K562 (cell line): ENCODE results near the gene POLR3E.

ENCODE experiments used
- BRD4 ChIP-seq: fragments of 200-600 bp; sonication (generic); IDR thresholded peaks from 2 replicates; pipeline ENCODE4 v1.6.1; 2017; ENCODE audit warnings: inconsistent platforms
- CBX5 ChIP-seq: IDR thresholded peaks from 2 replicates; pipeline ENCODE4 v1.6.1; 2014; ENCODE audit warnings: low read depth, borderline replicate concordance
- PHF8 ChIP-seq: fragments of 200-600 bp; sonication (generic); IDR thresholded peaks from 2 replicates; pipeline ENCODE4 v1.6.1; 2012; ENCODE audit warnings: mixed run types, mild to moderate bottlenecking, inconsistent platforms, low read length, moderate library complexity, borderline replicate concordance
- POLR2A ChIP-seq: fragments of 450-650 bp; conservative IDR thresholded peaks from 2 replicates; pipeline ENCODE4 v1.6.1; 2016
- SETDB1 ChIP-seq: IDR thresholded peaks from one replicate; pipeline ENCODE4 v1.6.1; 2012; ENCODE audit warnings: low read length, control low read depth, inconsistent platforms
- SIX5 ChIP-seq, 2 experiments: IDR thresholded peaks; 2 replicates each; pipeline ENCODE4 v1.6.1; 2011; ENCODE audit warnings: low read length in 2 of 2, borderline replicate concordance in 1 of 2, low read depth in 1 of 2, mild to moderate bottlenecking in 1 of 2, moderate library complexity in 1 of 2; ENCODE audit not compliant: insufficient read depth in 1 of 2
- SNAPC5 ChIP-seq: fragments of 250-450 bp; sonication (Bioruptor Pico); IDR thresholded peaks from 2 replicates; pipeline ENCODE4 v1.8.0; 2021; ENCODE audit warnings: moderate library complexity, mild to moderate bottlenecking, inconsistent platforms
- TAF1 ChIP-seq: IDR thresholded peaks from 2 replicates; pipeline ENCODE4 v1.6.1; 2011; ENCODE audit warnings: mild to moderate bottlenecking, low read length, moderate library complexity; ENCODE audit not compliant: insufficient read depth, control insufficient read depth, severe bottlenecking; ENCODE audit errors: extremely low read depth
- ZBTB8A ChIP-seq: fragments of 450-650 bp; IDR thresholded peaks from 2 replicates; pipeline ENCODE4 v1.6.1; 2018; ENCODE audit warnings: mild to moderate bottlenecking, moderate library complexity; ENCODE audit not compliant: partially characterized antibody
- ZFPM2 ChIP-seq: fragments of 250-450 bp; sonication (Bioruptor Pico); IDR thresholded peaks from 2 replicates; pipeline ENCODE4 v1.5.1; 2022; ENCODE audit warnings: mild to moderate bottlenecking
- TF ChIP-seq, protein P1 (sequence below): fragments of 450-650 bp; formaldehyde crosslinking; IDR thresholded peaks from 2 replicates; pipeline ENCODE4 v1.4.0; 2020; ENCODE audit warnings: mild to moderate bottlenecking, moderate library complexity

- TF ChIP-seq TAF1 (no peak), BRD4 (no peak), CBX5 (no peak), SETDB1 (no peak), SIX5 (IDR thresholded peaks at IDR 0.05; ENCODE audit: borderline replicate concordance in 1 of 2, insufficient read depth in 1 of 2, low read depth in 1 of 2, low read length in 2 of 2) (no peak), PHF8 (no peak), ZBTB8A (no peak), SNAPC5 (CRISPR knock-in tag) (no peak), POLR2A (no peak), ZFPM2 (CRISPR knock-in tag) (no peak)
- TF ChIP-seq, protein P1, sequence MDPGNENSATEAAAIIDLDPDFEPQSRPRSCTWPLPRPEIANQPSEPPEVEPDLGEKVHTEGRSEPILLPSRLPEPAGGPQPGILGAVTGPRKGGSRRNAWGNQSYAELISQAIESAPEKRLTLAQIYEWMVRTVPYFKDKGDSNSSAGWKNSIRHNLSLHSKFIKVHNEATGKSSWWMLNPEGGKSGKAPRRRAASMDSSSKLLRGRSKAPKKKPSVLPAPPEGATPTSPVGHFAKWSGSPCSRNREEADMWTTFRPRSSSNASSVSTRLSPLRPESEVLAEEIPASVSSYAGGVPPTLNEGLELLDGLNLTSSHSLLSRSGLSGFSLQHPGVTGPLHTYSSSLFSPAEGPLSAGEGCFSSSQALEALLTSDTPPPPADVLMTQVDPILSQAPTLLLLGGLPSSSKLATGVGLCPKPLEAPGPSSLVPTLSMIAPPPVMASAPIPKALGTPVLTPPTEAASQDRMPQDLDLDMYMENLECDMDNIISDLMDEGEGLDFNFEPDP = no peak
Measured at GRCh38 chr16:22379656-22380055, 82.4 kb downstream of the POLR3E start.
